Bronchial epithelial cell (primary cell): ENCODE measurements around the gene FRS2. TPM values are rescaled to one million over a fixed set of nuclear protein-coding genes. Genes with fewer than 3 reads are reported as not detected.

Experiments
- DNase-seq: peaks from one replicate; pipeline ENCODE4 v3.0.0-alpha.2; 2010; ENCODE audit warnings: low read depth
- FAIRE-seq: peaks from 2 replicates; lab custom pipeline; 2011; peaks lifted over from hg19 to GRCh38; lab: Jason Lieb, UNC
- H3K27me3 ChIP-seq: 2 replicates; pipeline ENCODE4 v1.5.1; 2011; ENCODE audit warnings: low read length; ENCODE audit not compliant: control insufficient read depth, insufficient read depth
- H3K36me3 ChIP-seq: 2 replicates; pipeline ENCODE4 v1.5.1; 2011; ENCODE audit warnings: low read length; ENCODE audit not compliant: control insufficient read depth, insufficient read depth
- H3K4me3 ChIP-seq: 2 replicates; pipeline ENCODE4 v1.5.1; 2011; ENCODE audit warnings: mild to moderate bottlenecking, low read depth, low read length, control low read depth
- CTCF ChIP-seq: IDR thresholded peaks from 2 replicates; pipeline ENCODE4 v1.5.1; 2011; ENCODE audit warnings: mild to moderate bottlenecking, moderate library complexity, low read length, control low read depth, inconsistent platforms; ENCODE audit not compliant: insufficient read depth, severe bottlenecking
- total RNA-seq: library from RNA; depleted of rRNA; stranded (reverse); fragments of >200 nt; gene quantifications from 2 replicates; pipeline ENCODE4 v1.2.1, GENCODE V29; 2014

The FRS2 gene
- total RNA-seq, 1 donor from 2014 or later, result 27.1 TPM

- H3K36me3 ChIP-seq, result no peaks in the 10 kb centered on the region
- no peak for TF ChIP-seq CTCF
- no peaks in the 10 kb centered on the region for H3K27me3 ChIP-seq
- DNase-seq, result no peak
- H3K4me3 ChIP-seq, result no peak overlapping the region
- no peak for FAIRE-seq
Observed at GRCh38 chr12:69524331-69524630, 54.1 kb downstream of the FRS2 start.

- no peak for DNase-seq
- H3K36me3 ChIP-seq, result no peaks in the 10 kb centered on the region
- H3K4me3 ChIP-seq, result no peak overlapping the region
- H3K27me3 ChIP-seq, result no peaks in the 10 kb centered on the region
- TF ChIP-seq CTCF, result no peak
- FAIRE-seq, result no peak
Observed at GRCh38 chr12:69524755-69525469, 54.7 kb downstream of the FRS2 start.

- no peak for FAIRE-seq
- no peak for TF ChIP-seq CTCF
- DNase-seq, result peak; percentile 92
- no peak overlapping the region for H3K4me3 ChIP-seq
- no peaks in the 10 kb centered on the region for H3K27me3 ChIP-seq
- H3K36me3 ChIP-seq, result no peaks in the 10 kb centered on the region
Observed at GRCh38 chr12:69527506-69528272, 57.5 kb downstream of the FRS2 start.

- Histone ChIP-seq H3K4me3 (no peak overlapping the region), H3K27me3 (no peaks in the 10 kb centered on the region), H3K36me3 (no peaks in the 10 kb centered on the region)
- TF ChIP-seq CTCF, result no peak
- FAIRE-seq (no peak), DNase-seq (no peak)
Observed at GRCh38 chr12:69529021-69529420, 58.8 kb downstream of the FRS2 start.

DNA sequence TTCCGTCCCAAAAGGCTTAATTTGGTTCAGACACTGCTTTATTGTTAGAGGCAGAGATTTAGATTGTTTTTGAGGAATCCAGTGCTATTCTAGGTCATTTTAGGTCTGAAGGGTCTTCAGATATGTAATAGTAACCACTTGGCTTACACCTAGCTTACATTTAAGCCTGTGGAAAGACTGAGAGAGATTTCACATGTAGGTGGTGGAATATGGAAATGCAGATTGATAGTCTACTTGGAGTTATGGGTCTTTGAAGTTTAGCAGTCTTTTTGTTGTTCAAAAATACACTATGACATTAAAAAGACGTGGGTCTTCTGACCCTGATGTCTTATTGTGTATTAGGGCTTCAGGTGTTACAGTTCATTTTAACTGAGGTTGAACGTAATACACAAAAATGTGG lies 63.7 kb downstream of the FRS2 start:
- DNase-seq (no peak), FAIRE-seq (no peak)
- TF ChIP-seq CTCF, result no peak

More for the DNA sequence above, 63.7 kb downstream of the FRS2 start:
- Histone ChIP-seq H3K36me3 (no peaks in the 10 kb centered on the region), H3K4me3 (no peak overlapping the region), H3K27me3 (no peaks in the 10 kb centered on the region)
